Lower leg skin (tissue), 3 donors: ENCODE data around the gene PNO1.

Experiments
- CTCF ChIP-seq, 3 donors: fragments of 450-650 bp; IDR thresholded peaks; one replicate each; pipeline ENCODE4 v1.5.1; 2016; ENCODE audit warnings: antibody characterized with exemption in 3 of 3, mild to moderate bottlenecking in 3 of 3, moderate library complexity in 2 of 3
- POLR2A ChIP-seq, 2 donors: fragments of 450-650 bp; IDR thresholded peaks; one replicate each; pipeline ENCODE4 v1.6.1; 2016 to 2017; ENCODE audit warnings: antibody characterized with exemption in 2 of 2, mild to moderate bottlenecking in 1 of 2, moderate library complexity in 1 of 2

GRCh38 chr2:68108120-68108519 is 49.6 kb upstream of the PNO1 start:
- no peak for TF ChIP-seq CTCF (IDR thresholded peaks at IDR 0.05)
- TF ChIP-seq POLR2A (IDR thresholded peaks at IDR 0.05) = no peak
